HS-27A (cell line): Measurements from ENCODE around the gene LMAN2L.

Source experiments
- DNase-seq: peaks from one replicate; pipeline ENCODE4 v3.0.0-alpha.2; 2012; ENCODE audit warnings: low read depth, missing footprints

LMAN2L gene

GRCh38 chr2:96760036-96760985, 20.4 kb upstream of the LMAN2L start, which contains the start of gene CNNM4:
Gene CNNM4 (plus strand): TSS chr2:96760902. CDS start chr2:96761000, 98 bp downstream.
- DNase-seq, result peak; percentile 65

- DNase-seq, result no peak
These were observed 19.7 kb upstream of the LMAN2L start for GRCh38 chr2:96759548-96759947.

- DNase-seq, result no peak
These were observed 19.1 kb upstream of the LMAN2L start for GRCh38 chr2:96758987-96759386.

- DNase-seq, result no peak
These were observed 17.6 kb upstream of the LMAN2L start for GRCh38 chr2:96757477-96757860.

GRCh38 chr2:96756788-96757476, 17.1 kb upstream of the LMAN2L start:
- no peak for DNase-seq

- no peak for DNase-seq
These were observed 14.5 kb upstream of the LMAN2L start for GRCh38 chr2:96754317-96754716.

- no peak for DNase-seq
These were observed 13.9 kb upstream of the LMAN2L start for GRCh38 chr2:96753661-96754282.

- no peak for DNase-seq
These were observed 11.9 kb upstream of the LMAN2L start for GRCh38 chr2:96751800-96752199.

GRCh38 chr2:96747061-96747617, 7.3 kb upstream of the LMAN2L start:
- DNase-seq, result no peak

GRCh38 chr2:96739076-96739632, 710 bp downstream of the LMAN2L start:
- DNase-seq, result no peak

GRCh38 chr2:96737831-96738230, 2.0 kb downstream of the LMAN2L start:
- DNase-seq, result no peak

GRCh38 chr2:96737251-96737650, 2.6 kb downstream of the LMAN2L start:
- no peak for DNase-seq

GRCh38 chr2:96734880-96735583, 4.8 kb downstream of the LMAN2L start:
- no peak for DNase-seq

- DNase-seq, result no peak
These were observed 5.9 kb downstream of the LMAN2L start for GRCh38 chr2:96733931-96734330.

GRCh38 chr2:96730212-96730611, 9.7 kb downstream of the LMAN2L start:
- DNase-seq, result no peak

- no peak for DNase-seq
These were observed 10.1 kb downstream of the LMAN2L start for GRCh38 chr2:96729748-96730147.

- no peak for DNase-seq
These were observed 12.4 kb downstream of the LMAN2L start for GRCh38 chr2:96727431-96727830.

GRCh38 chr2:96726131-96726530, 13.7 kb downstream of the LMAN2L start:
- no peak for DNase-seq

- no peak for DNase-seq
These were observed 23.5 kb downstream of the LMAN2L start for GRCh38 chr2:96716388-96716787.

GRCh38 chr2:96715658-96716057, 24.2 kb downstream of the LMAN2L start:
- DNase-seq, result no peak

- DNase-seq, result no peak
These were observed 28.9 kb downstream of the LMAN2L start for GRCh38 chr2:96710985-96711384.
